Epithelial cell of proximal tubule (primary cell): ENCODE measurements around the gene ZAR1. TPM values are rescaled to one million over a fixed set of nuclear protein-coding genes. Genes with fewer than 3 reads are reported as not detected.
"Not testable (repeated sequence)": the region's sequence is repeated elsewhere in the genome, so short reads cannot be mapped to it uniquely, and the experiment has no call there.

Source experiments
- DNase-seq: peaks from one replicate; pipeline ENCODE4 v3.0.0-alpha.2; 2011; ENCODE audit warnings: low read depth
- H3K4me3 ChIP-seq: 2 replicates; pipeline ENCODE4 v1.5.1; 2011; ENCODE audit warnings: low read depth, mild to moderate bottlenecking, low read length
- CTCF ChIP-seq: conservative IDR thresholded peaks from 2 replicates; pipeline ENCODE4 v1.5.1; 2012; ENCODE audit warnings: low read depth, mild to moderate bottlenecking, low read length
- total RNA-seq: library from RNA; depleted of rRNA; stranded (reverse); fragments of >200 nt; gene quantifications from 2 replicates; pipeline ENCODE4 v1.2.3, GENCODE V29; 2015

The ZAR1 gene, protein sequence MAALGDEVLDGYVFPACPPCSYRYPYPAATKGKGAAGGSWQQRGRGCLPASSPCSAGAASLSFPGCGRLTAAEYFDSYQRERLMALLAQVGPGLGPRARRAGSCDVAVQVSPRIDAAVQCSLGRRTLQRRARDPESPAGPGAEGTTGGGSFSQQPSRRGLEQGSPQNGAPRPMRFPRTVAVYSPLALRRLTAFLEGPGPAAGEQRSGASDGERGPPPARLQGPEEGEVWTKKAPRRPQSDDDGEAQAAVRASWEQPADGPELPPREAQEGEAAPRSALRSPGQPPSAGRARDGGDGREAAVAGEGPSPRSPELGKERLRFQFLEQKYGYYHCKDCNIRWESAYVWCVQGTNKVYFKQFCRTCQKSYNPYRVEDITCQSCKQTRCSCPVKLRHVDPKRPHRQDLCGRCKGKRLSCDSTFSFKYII
- total RNA-seq = 0.23 TPM in 1 of 2 replicates, not detected in the other

GRCh38 chr4:48490012-48490679, at the start of gene ZAR1:
Gene ZAR1, plus strand, starts transcription at chr4:48490252. Its CDS starts 40 bp downstream, at chr4:48490292.
- H3K4me3 ChIP-seq = peak within 1 kb of the TSS; percentile 19
- DNase-seq = no peak
- no peak for TF ChIP-seq CTCF

DNA sequence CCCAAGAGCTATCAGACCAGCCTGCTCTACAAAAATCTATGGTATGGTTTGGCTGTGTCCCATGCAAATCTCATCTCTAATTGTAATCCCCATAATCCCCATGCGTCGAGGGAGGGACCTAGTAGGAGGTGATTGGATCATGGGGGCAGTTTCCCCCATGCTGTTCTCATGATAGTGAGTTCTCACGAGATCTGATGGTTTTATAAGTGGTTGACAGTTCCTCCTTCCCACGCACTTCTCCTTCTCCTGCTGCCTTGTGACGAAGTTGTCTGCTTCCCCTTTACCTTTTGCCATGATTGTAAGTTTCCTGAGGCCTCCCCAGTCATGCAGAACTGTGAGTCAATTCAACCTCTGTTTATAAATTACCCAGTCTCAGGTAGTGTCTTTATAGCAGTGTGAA, 49.1 kb upstream of the ZAR1 start:
- H3K4me3 ChIP-seq, DNase-seq: not testable (repeated sequence)

- TF ChIP-seq CTCF = peak; percentile 46
- H3K4me3 ChIP-seq = no peak overlapping the region
- DNase-seq = no peak
Measured at GRCh38 chr4:48445704-48446103, 44.3 kb upstream of the ZAR1 start.

GRCh38 chr4:48446642-48447041, 43.4 kb upstream of the ZAR1 start:
- no peak overlapping the region for H3K4me3 ChIP-seq
- TF ChIP-seq CTCF = no peak
- DNase-seq = no peak

DNA sequence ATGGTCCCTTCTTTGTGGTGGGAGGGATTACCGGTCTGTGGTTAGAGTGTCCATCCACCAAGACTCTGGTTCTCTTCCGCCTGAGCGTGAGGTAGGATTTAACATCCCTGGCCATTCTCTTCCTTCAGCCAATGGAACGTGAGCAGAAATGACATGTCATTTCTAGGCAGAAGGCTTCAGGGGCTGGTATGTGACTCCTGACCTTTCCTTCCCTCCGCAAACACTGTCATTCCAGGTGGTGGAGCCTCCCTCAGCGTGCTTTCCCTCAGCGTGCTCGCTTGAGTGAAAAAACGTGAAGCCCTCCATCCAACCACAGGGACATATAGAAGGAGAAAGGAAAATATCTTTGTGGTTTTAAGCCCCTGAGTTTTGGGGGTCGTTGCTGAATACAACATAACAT, 40.9 kb upstream of the ZAR1 start:
- H3K4me3 ChIP-seq = no peak overlapping the region
- no peak for TF ChIP-seq CTCF
- DNase-seq = no peak

- no peak for TF ChIP-seq CTCF
- no peak for DNase-seq
- H3K4me3 ChIP-seq = no peak overlapping the region
Measured at GRCh38 chr4:48450740-48451139, 39.3 kb upstream of the ZAR1 start.

- peak; percentile 1 for DNase-seq
Measured at GRCh38 chr4:48451656-48452055, 38.4 kb upstream of the ZAR1 start.

GRCh38 chr4:48454591-48454990, 35.5 kb upstream of the ZAR1 start:
- no peak for TF ChIP-seq CTCF
- no peak for DNase-seq
- no peak overlapping the region for H3K4me3 ChIP-seq

More at GRCh38 chr4:48451656-48452055, 38.4 kb upstream of the ZAR1 start:
- H3K4me3 ChIP-seq = not testable (repeated sequence)
